ENCODE data around the gene DEFB118.
"Not testable (repeated sequence)": the region's sequence is repeated elsewhere in the genome, so short reads cannot be mapped to it uniquely, and the experiment has no call there.

DEFB118 gene

GRCh38 chr20:31368301-31368700 lies at the start of gene DEFB118:
Gene DEFB118 (plus strand): TSS chr20:31368601. CDS start chr20:31368651, 50 bp downstream.
- no peak for DNase-seq

DNA sequence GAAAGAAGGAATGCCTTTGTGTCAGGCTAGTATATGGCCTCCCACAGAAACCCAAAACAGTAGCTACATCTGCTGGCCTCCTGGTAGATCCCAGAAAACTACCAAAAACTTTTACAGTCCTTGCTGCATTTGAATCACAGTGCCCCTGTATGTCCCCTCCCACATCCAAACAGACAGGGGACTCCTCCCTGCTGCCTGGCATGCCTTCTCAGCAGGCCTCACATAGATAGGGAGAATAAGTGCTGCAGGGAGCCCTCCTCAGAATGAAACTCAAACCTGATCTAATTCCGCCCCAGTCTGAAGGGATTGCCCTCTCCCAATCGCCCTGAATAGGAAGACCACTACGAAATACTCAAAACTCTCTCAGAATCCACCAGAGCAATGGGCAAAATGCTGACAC lies 45.9 kb upstream of the DEFB118 start:
- no peak for DNase-seq

GRCh38 chr20:31330893-31331292 lies 37.5 kb upstream of the DEFB118 start:
- no peak for DNase-seq

DNA sequence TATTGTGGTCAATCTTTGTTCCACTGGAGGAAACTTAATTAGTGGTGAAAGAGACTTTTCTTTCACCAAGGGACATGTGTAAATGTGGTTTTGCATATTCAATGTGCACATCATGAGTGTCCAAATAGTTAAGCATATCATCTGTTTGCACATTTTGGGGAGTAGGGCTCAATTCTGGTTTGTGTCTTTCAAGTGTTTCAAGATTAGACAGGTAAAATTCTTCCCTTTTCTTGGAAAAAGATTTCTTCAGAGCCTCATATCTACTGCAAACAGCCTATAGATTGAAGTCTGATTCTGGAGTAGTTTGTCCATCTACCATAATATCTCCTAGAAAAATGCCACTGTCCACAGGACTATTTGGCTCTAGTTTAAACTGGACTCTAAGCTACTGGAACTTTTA lies 26.9 kb upstream of the DEFB118 start:
- no peak for DNase-seq

- no peak for DNase-seq
Measured at GRCh38 chr20:31355981-31356380, 12.4 kb upstream of the DEFB118 start.

DNA sequence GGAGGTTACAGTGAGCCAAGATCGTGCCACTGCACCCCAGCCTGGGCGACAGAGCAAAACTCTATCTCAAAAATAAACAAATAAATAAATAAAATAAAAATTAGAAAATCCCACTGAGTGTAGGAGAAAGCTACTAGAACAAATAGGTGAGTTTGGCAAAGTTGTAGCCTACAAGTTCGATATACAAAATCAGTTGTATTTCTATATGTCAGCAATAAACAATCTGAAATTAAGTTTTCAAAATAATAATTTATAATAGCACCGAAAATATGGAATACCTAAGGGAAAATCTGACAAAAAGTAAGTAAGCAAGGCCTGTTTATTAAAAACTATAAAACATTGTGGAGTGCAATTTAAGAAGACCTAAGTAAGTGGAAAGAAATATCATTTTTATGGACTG lies 5.1 kb upstream of the DEFB118 start:
- DNase-seq = no peak

DNA sequence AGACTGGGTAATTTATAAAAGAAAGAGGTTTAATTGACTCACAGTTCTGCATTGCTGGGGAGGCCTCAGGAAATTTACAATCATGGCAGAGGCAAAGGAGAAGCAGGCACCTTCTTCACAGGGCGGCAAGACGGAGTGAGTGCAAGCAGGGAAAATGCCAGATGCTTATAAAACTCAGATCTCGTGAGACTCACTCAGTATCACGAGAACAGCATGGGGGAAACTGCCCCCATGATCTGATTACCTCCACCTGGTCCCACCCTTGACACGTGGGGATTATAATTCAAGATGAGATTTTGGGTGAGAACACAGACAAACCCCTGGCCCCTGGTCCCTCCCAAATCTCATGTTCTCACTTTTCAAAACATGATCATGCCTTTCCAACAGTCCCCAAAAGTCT lies 4.1 kb upstream of the DEFB118 start:
- DNase-seq = not testable (repeated sequence)

DNA sequence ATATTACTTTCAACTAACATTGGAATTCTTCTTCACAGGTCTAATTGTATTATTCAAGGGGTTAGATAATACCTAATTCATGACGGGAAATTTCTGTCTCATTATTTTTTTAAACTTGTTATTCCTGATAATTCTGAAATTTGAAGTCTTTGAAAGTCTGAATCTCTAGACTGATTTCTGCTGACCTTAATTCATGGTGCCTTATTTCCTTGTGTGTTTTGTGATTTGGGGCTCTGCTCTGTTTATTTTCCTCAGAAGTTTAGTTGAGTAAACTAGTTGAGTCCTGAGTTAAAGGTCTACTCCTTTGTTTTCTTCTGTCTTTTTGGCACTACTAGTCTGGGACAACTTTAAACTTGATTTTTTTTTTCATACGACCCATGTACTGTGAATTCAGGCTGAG lies 5.9 kb downstream of the DEFB118 start:
- no peak for DNase-seq

DNA sequence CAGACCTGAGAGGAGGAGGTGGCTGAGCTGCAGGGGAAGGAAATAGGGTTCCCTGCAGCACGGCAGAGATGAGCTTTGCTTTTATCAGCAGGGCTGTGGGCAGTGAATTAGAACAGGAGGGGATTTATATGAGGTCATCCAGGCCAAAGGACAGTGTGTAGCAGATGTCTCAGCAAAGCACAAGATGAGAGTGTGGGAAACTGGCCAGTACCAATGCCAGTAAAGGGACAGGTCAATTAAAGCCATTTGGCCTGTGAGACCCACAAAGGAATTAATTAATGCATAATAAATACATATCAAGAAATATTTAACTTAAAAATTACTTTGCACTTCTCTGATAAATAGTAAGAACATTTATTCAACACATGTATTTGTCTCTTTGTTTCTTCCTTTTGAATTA lies 22.1 kb downstream of the DEFB118 start, which contains the start of gene DEFB119:
Gene DEFB119, minus strand, starts transcription at position 101 of the 400 bp plus-strand sequence. CDS start 107 bp downstream, outside the sequence.
- no peak for DNase-seq

GRCh38 chr20:31392836-31393235 lies 24.4 kb downstream of the DEFB118 start:
- no peak for DNase-seq

GRCh38 chr20:31394900-31395299 lies 26.5 kb downstream of the DEFB118 start:
- no peak for DNase-seq

- DNase-seq = no peak
Measured at GRCh38 chr20:31403886-31404285, 35.5 kb downstream of the DEFB118 start.

DNA sequence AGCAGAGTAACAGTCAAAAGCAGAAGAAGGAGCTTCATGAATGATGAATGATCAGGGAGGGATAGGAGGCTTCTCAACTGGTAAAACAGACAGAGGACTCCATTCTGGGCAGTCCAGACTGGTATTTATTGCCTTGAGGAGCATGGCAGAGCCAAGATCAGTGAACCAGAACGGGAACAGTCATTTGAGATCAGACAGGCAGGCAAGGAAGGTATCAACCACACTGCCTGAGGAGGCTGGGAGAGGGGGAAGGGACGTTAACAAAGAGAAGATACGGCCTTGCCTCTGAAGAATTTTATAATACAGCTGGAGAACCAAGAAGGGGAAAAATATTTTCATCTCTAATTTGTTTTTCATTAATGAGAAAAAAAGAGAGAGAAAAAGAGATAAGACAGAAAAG lies 37.7 kb downstream of the DEFB118 start, which contains the start of gene DEFB121:
Gene DEFB121, minus strand, starts transcription at position 101 of the 400 bp plus-strand sequence. Its CDS starts 63 bp downstream, at position 38.
- DNase-seq = no peak

DNA sequence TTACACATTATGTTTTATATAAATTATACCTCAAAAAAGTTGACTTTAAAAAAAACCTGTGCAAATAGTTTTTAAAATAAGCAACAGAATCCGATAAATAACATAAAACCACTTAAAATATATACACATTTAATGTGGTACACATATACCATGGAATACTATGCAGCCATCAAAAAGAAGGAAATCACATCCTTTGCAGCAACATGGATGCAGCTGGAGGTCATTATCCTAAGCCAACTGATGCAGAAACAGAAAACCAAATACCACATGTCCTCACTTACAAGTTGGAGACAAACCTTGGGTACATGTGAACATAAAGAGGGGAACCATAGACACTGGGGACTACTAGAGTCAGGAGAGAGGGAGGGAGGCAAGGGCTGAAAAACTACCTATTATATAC lies 41.6 kb downstream of the DEFB118 start:
- no peak for DNase-seq

DNA sequence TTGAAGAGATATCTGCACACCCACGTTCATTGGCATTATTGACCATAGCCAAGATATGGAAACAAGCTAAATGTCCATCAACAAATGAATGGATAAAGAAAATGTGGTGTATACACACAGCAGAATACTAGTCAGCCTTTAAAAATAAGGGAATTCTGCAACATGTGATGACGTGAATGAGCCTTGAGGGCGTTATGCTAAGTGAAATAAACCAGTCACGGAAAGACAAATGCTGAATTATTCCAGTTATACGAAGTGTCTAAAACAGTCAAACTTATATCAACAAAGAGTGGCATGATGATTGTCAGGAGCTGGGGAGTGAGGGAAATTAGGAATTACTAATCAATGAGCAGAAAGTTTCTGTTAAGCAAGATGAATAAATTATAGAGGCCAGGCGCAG lies 46.0 kb downstream of the DEFB118 start:
- no peak for DNase-seq

DNA sequence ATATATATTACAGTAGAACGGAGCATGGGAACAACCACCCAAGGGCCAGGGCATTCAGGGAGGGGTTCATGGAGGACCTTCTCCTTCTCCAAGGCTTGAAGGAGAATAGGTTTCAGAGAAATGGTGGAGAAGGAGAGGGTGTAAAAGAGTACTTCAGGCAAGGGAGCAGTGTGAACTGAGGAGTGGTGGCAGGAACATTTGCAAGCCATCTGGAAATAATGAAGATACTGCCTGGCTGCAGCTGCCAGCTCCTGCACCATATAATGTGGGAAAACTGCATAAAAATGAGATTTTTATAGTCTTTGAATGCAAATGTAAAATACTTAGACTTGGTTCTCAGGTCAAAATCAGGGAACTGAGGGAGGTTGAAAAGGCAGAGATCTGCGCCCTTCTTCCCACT lies 47.3 kb downstream of the DEFB118 start:
- no peak for DNase-seq

- DNase-seq = no peak
Measured at GRCh38 chr20:31418307-31418706, 49.9 kb downstream of the DEFB118 start.
